HG02870 (cell line): ENCODE measurements around the gene LILRB5.
"Not testable (repeated sequence)": the region's sequence is repeated elsewhere in the genome, so short reads cannot be mapped to it uniquely, and the experiment has no call there.

Experiments used
- ATAC-seq: cut with Tn5 transposase; IDR thresholded peaks from one replicate; pipeline ENCODE4 v1.9.1; 2021; ENCODE audit warnings: mild to moderate bottlenecking, moderate library complexity; ENCODE audit not compliant: unreplicated experiment

LILRB5 gene

DNA sequence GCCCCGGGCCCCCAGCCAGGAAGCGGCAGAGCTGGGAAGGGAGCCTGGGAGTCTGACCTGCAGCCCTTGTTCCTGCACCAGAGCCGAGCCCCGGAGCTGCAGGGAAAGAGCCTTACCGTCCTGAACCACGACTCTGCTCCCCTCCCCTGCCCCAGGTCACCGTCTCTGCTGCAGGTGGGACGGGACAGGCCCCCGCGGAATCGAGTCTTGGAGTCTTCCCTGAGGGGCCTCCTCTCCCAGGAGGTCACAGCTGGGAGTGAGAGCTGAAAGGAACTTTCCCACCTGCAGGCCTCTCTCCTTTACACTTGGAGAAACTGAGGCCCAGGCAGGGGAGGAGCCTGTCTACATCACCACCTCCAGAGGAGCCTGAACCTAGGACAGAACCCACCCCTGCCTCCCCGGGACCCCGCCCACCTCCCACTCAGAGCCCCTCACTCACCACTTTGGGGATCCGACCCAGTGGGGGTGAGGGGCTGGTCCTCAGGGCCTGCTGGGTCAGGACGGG is 20.1 kb upstream of the LILRB5 start:
- not testable (repeated sequence) for ATAC-seq

DNA sequence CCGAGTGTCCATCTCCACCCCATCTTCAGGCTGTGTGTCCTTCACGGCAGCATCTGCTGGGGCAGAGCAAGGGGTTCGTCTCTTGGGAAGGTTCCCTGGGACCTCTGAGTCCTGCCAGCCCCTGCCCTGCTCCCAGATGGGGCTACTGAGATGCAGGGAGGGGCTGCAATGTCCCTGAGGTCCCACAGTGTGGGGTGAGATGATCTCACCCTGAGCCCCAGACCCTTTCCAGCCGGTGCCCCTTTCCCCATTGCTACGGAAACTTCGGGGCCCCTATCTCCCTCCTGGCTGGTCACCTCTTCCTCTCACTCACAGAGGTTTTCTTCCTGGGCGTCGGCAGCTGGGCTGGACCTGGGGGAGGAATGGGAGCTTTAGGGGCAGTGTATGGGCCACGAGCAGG is 18.9 kb upstream of the LILRB5 start:
- no peak for ATAC-seq

DNA sequence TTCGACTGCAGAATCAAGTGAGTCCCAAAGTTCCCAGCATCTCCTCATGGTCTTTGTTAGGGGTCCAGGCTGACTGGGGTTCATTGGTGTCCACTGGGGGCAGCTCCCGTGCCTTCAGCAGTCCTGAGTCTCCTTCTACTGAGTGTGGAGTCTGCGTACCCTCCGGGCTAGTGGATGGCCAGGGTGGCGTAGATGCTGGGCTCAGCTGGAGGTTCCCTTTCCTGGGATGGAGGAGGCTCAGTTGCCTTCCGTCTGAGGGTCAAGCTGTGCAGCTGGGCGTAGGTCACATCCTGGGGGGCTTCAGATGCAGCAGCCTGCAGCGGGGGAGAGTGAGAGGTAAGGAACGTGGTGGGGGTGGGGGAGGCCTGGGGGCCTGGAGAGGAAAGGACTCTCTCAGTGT is 17.4 kb upstream of the LILRB5 start:
- ATAC-seq = not testable (repeated sequence)

DNA sequence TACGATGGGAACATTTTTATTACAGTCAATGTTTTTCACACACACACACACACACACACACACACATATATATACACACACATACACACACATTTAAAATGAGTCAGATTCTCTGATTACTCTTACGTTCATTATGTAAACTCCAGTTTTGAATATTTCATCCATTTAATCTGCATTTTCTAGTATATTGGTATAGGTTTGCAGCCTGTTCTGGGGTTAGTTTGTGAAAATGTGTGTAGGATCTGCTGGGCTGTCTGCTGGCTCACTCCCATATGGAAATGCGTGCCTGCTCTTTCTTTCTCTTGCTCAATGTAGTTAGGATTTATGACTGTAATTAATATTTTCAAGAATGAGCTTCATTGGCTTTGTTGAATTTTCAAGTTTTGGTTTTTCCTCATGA is 16.7 kb upstream of the LILRB5 start:
- ATAC-seq = no peak

DNA sequence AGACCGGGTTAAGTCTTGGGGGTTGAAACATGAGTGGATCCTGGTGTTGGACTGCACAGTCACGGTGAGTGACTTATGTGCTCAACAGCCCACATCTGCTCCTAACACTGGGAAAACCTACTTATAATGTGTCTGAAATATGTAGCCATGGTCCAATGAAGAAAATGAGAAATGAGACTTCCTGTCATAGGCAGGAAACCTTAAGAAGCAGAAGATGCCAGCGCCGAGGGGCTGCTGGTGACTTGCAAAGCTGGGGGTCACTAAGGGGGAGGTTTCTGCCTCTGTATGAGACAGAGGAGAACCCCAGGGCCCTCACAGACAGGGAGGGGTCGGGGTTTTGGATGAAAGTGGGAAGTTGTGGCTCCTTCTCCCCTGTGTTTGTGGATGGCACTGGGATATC is 15.1 kb upstream of the LILRB5 start:
- ATAC-seq = not testable (repeated sequence)

DNA sequence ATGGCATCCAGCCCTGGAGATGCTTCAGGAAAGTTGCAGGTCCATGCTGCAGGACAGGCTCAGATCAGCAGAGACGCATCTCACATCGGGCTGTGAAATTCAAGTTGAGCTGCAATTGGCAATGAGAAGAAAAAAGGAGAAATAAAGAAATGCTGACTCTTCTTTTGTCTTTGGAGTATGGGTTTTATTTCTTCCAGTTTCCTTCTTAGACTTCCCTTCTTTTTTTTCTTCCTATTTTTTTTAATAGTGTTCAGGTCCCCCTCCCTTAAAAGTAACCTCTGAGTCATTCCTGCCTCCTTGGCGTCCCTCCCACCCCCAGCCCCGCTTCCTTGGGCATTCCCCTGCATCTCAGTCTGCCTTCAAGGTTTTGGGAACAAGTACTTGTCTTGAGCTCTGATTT is 14.5 kb upstream of the LILRB5 start:
- not testable (repeated sequence) for ATAC-seq

DNA sequence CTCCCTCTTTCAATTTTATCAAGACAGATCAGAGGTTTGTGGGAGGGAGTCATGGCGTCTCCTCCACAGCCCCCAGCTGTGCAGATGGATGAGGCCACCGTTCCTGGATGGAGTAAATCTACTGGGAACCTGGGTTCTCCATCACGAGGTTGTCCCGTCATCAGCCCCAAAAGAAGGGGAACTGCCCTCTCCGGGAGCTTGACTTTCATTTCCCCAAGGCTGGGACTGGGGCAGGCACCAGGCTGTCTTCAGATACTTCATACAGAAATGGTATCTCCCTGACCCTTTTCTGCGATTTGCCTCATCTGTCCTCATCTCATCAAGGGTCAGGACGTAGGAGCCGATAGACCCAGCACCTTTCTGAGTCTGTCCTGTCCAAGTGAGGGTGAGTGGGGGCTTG is 14.0 kb upstream of the LILRB5 start:
- no peak for ATAC-seq

DNA sequence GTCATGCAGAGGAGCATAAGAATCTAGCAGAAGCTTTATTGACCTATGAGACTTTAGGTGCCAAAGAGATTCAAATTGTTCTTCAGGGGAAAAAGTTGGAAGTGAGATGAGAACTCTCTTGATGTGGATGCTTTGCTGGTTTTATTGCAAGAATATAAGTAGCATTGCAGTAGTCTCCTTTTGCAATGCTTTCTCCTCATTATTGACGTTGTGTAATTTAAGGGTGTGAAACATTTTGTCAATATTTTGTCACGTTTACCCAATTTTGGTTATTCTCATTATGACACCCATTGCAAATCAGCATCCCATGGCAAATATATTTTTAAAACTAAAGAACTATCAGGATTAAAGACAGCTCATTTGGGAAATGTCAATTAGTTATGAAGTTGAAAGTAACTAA is 11.9 kb upstream of the LILRB5 start:
- no peak for ATAC-seq

DNA sequence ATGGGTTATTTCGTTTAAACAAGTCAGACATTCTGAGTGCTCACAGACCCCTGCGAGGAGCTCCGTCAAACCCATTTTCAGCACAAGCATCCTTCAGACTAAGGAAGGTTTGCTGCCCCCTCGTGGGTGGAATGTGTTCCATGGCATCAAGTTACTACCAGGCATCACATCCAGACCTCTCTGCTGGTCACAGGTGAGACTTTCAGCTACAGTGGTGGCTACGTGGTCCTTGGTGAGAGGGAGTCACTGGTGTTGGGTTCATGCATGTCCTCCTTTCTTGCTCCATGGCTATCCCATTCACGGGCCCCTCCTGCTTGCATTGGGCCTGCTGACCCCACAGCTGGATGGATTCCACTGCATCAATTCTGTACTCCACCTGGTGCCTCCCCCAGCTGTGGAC is 9.1 kb upstream of the LILRB5 start:
- no peak for ATAC-seq

DNA sequence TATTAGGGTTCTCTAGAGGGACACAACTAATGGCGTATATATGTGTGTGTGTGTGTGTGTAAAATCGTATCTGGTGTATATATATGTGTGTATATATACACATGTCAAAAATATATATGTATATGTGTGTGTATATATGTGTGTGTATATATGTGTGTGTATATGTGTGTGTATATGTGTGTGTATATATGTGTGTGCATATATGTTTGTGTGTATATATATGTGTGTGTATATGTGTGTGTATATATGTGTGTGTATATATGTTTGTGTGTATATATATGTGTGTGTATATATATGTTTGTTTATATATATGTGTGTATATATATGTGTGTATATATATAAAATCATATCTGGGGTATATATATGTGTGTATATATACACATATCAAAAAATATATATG is 5.4 kb upstream of the LILRB5 start:
- ATAC-seq = no peak

DNA sequence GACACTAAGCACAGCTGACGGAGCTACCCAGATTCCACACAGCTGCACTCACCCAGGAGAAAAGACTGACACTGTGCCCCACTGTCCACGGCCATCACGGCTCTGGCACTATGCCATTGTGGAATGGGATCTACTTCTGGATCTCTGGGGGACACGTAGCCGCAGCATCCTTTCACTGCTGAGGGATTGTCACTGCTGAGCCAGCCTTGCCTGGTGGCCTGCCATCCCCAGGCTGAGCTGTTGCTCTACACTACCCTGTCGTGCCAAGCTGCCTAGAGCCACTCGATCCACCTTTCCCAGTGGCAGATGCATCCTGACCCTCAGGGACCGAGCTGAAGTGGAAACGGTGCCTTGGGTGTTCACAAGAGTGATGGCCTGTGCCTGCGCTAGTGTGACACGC is 5.0 kb upstream of the LILRB5 start:
- ATAC-seq = no peak

DNA sequence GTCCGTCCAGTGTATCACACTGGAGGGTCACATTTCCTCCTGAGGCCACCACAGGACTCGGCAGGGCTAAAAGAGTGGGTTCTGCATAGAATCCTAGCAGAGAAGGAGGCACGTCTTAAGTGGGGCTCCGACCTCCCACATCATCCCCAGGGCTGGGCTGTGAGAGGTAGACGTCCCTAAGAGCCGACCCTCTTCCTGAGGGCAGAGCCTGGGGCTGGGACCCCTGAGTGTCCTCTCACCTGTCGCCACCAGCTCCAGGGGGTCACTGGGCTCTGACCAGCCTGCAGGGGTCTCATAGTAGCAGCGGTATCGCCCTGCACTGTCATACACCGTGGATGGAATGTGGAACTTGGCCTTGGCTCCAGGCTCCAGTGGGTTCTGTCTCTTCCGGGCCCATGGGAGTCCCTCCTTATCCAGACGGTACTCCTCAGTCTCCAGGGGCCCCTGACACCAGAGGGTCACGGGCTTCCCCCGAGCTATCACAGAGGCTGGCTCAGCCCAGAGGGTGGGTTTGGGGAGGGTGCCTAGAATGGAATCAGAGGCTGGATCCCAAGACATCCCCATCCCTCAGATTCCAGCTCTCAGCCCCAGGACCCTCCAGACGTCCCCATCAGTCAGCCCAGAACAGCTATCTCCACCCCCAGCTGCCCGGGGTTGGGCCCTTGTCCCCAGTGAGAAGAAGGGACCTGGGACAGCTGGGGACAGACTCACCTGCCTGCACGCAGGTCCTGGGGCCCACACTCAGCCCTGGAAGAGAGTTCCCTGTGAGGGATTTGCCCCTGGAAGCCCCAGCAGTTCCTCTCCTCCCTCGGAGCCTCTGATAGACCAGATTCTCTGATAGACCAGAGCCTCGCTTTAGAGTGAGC is 590 bp downstream of the LILRB5 start:
- no peak for ATAC-seq

DNA sequence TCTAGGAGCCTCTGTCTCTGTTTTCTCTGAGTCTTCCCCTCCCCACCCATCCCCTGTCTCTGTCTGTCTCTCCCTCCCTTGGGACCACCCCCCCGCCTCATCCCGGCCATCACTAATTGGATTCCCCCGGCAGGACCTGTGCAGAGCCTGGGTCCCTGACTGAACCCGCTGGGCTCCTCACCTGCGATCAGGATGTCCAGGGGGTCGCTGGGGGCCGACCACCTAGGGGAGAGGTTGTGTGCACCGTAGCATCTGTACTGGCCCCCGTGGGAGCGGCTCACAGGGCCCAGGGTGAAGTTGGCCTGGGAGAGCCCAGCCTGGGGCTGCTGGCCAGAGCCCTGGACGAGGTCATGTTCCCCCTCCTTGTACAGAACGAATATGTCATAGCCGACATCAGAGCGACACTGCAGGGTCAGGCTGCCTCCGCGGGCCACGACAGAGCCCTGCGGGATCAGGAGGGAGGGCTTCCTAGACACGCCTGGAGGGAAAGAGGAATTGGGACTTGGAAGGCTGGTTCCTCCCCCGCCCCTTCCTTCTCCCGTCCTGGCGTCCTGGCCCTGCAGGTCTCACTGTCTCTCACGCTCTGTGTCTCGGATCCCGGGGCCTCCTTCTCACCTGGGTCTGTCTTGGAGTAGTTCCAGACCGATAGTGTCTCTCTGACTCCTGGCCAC is 1.8 kb downstream of the LILRB5 start:
- ATAC-seq = no peak

DNA sequence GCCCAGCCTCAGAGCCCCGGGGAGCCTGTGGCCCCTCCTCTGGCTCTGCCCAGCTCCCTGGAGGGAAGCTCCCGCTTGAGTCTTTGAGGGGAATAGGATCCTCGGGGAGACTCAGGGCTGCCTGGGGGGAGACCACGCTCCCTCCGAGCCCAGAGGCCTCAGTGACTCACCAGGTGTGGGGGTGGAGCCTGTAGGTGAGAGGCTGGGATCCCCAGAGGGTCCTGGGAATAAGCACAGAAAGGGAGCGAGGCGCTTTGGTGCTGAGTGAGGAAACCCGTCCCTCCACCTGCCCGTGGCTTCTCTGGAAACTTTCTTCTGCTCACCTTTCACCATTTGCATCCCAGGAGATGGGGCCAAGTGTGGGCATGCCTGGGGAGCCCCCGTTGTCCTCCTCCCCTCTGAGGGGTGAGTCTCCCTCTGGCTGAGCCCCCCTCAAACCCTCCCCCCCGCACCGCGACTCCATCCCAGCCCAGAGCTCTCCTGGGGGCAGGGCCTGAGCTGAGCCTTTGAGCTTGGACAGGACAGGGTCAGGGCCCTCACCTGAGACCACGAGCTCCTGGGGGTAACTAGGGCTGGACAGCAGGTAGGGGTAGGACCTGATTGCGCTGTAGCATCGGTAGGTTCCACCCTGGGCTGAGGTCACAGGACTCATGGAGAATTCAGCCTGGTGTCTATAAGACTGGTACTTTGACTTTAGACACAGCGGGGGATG is 2.7 kb downstream of the LILRB5 start:
- ATAC-seq = no peak

DNA sequence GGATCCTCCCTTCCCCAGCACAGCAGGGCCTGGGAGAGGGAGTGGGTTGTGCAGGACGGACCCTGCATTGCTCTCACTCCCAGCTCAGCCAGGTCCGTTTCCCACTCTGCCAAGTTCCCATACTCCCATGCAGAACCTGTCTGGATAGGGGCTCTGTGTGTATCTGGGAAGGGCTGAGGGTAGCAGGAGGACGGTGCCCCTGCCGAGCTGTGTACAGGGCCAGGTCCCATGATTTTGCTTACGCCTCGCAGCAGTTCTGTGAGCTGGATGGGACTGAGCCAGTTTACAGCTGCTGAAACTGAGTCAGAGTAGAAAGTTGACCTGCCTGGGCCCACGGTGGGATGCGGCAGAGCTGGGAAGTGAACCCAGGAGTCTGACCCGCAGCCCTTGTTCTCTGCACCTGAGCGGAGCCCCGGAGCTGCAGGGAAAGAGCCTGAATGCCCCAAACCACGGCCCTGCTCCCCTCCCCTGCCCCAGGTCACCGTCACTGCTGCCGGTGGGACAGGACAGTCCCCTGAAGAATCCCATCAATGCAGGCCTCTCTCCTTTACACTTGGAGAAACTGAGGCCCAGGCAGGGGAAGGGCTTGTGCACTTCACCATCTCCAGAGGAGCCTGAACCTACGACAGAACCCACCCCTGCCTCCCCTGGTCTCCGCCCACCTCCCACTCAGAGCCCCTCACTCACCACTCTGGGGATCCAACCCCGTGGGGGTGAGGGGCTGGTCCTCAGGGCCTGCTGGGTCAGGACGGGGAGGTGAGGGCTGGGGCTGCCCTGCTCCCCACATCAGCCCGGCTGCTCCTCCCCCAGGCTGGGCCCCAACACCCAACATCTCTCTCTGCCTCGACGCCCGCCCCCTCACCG is 3.5 kb downstream of the LILRB5 start:
- ATAC-seq = no peak

DNA sequence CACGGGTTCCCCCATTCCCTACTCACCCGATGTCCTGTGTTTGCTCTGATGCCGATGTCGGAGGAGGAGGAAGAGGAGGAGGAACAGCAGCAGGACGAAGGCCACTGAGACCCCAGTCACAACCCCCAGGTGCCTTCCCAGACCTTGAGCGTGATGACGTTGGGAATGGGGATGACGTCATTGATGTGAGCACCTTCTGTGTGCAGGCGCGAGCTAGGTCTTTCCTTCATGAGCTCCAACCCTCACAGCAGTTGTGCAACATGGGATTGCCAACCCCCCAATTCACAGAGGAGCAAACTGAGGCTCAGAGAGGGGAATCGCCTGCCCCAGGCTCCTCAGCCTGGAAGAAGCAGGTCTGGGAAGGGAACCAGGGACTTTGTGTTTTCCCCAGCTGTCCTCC is 4.2 kb downstream of the LILRB5 start:
- ATAC-seq = no peak

DNA sequence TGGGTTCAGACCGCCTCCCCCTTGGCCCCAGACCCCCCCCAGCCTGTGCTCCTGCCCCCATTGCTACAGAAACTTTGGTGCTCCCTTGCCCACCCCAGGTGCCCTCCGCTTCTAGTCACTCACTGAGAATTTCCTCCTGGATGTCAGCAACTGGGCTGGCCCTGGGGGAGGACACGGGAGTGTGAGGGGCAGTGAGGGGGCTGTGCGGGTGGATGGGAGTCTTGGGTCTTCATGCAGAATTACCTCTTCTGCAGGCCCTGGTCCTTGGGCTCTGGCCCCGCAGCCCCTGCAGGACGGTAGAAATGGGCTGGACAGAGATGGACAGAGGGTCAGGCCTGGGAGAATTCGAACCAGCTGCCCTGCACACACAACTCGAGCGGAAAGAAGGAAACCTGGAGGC is 4.8 kb downstream of the LILRB5 start:
- no peak for ATAC-seq

DNA sequence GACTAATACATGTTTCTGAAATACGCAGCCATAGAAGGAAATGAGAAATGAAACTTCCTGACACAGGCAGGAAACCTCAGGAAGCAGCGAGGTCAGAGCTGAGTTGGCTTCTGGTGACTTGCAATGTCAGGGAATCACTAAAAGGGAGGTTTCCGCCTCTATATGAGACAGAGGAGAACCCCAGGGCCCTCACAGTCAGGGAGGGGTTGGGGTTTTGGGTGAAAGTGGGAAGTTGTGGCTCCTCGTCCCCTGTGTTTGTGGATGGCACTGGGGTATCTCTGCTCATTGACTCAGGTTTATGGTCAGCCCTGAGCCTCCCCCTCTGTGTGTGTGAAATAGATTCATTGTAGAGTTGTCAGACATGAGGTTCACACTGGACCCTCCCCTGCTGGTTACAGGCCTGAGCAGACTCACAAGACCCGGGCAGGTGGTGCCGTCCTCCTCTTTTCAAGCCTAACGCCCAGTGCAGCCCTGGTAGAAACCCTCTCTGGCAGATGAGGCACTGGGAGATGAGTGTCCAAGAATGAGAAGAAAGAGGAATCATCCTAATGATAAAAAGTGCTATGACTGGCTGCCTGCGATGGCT is 9.0 kb downstream of the LILRB5 start:
- no peak for ATAC-seq

DNA sequence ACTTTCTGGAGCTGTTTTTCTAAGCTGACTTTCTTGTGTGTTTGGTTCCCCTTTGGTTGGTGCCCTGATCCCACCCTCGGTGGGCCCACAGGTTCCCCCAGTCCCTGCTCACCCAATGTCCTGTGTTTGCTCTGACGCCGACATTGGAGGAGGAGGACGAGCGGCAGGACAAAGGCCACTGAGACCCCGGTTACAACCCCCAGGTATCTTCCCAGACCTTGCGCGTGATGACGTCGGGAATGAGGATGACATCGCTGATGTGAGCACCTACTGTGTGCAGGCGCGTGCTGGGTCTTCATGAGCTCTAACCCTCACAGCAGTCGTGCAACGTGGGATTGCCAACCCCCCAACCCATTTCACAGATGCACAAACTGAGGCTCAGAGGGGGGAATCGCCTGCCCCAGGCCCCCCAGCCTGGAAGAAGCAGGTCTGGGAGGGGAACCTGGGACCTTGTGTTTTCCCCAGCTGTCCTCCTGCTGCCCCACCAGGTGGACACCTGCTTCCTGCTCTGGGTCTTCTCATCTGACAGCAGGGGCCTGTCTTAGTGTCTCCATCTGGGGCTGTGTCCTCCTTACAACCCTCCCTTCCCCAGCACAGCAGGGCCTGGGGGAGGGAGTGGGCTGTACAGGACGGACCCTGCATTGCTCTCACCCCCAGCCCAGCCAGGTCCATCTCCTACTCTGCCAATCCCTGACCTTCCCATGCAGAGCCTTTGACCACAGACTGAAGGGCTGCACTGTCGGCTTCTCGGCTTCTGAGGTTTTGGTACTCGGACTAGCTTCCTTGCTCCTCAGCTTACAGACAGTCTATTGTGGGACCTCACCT is 9.8 kb downstream of the LILRB5 start:
- no peak for ATAC-seq
